Stimulated activated CD4-positive, alpha-beta T cell treated with anti-CD3 and anti-CD28 coated beads, TNF-alpha, amount 100 ng/mL, for 24 hours (primary cell): ENCODE measurements around the gene PRKN.
"Not testable (repeated sequence)": the region's sequence is repeated elsewhere in the genome, so short reads cannot be mapped to it uniquely, and the experiment has no call there.

Experiments
- DNase-seq, 3 experiments: peaks; one replicate each; pipeline ENCODE4 v3.0.0-alpha.2; 2020; ENCODE audit warnings: low read depth in 3 of 3

PRKN gene

DNA sequence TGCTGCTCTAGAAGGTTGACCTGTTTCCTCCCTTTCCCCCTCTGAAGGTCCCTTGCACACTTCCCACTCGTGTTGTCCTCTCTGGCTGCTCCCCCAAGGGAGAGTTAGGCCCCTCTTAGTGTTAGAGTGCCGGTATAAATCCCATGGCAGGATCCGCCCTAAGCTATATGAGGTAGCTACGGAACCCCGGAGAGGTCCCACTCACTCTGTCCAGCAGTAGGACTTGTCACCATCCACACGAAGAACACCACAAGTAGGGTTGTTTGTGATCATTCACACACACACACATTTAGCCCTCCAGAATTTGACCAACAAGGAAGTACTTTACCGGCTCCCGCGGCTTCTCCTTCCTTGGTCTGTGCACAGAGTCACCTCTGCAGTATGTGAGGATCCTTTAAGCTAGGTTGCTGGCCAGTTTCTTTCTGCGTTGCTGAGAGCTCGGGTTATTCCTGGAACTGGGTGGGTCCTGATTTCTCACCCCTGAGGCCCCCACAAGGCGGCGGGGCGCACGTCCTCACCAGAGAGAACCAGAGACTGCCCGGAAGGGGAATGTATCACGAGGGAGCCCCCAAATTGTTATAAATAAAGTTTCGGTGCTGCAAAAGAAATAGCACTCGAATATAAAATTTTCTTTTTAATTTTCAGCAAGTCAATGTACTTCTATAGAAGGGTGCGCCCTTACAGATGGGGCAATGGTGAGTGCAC lies 1412.9 kb downstream of the PRKN start:
- DNase-seq, result not testable (repeated sequence)

DNA sequence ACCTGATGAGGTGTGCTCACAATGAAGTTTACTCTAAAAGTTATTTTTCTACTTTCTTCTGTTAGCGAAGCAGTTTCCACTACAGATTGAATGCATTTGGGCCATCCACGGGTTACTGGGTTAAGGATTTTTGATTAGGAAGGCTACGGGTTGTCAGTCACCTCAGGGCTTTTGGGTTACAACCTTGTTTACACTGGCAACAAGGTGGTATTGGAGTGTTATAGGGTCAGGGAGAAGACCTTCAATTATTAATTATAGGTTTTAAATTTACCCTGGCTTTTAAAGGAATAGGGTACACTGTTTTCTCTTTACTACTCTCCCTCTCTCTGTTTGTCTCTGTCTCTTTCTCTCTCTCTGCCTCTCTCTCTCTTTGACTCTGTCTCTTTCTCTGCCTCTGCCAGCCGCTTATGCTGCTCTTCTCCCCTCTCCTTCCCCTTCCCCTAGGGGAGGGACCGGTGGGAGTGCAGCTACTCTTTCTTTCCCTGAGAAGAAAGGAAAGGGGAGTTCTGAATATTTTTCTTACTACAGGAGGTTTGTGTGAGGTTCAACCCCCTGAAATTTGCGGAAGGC lies 1413.5 kb downstream of the PRKN start:
- DNase-seq, result no peak

DNA sequence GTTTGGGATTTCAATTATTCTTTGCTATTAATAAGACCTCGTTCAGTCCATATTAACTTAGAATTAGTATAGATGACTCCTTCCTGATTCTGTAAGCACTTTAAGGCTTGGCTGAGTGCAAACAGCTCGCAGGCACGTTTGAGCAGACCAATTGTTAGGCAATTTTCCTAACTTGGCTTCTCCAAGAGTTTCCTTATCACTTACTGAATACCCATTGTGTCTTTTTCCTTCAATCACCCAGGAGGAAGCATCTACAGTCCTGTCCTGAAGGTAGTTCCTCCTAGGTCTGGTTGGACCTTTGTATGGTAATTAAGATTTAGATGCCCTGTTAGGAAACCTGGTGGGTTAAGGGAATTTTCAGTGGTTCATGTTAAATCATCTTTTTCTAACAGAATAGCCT lies 1414.1 kb downstream of the PRKN start:
- DNase-seq, result not testable (repeated sequence)

DNA sequence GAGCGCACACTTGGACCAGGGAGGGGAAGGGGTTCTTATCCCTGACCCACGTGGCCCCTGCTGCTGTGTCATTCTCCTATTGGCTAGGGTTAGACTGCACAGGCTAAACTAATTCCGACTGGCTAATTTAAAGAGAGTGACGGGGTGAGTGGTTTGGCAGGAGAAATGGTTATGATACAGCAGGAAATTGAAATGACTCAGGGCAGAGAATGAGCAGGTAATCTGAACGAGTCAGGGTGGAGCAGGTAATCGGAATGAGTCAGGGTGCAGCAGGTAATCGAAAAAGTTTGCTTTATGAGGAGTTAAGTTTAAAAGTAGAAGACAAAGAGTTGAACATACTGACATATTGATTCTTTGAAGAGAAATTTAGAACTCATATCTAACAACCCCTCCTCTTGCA lies 1417.8 kb downstream of the PRKN start:
- DNase-seq, result not testable (repeated sequence)

DNA sequence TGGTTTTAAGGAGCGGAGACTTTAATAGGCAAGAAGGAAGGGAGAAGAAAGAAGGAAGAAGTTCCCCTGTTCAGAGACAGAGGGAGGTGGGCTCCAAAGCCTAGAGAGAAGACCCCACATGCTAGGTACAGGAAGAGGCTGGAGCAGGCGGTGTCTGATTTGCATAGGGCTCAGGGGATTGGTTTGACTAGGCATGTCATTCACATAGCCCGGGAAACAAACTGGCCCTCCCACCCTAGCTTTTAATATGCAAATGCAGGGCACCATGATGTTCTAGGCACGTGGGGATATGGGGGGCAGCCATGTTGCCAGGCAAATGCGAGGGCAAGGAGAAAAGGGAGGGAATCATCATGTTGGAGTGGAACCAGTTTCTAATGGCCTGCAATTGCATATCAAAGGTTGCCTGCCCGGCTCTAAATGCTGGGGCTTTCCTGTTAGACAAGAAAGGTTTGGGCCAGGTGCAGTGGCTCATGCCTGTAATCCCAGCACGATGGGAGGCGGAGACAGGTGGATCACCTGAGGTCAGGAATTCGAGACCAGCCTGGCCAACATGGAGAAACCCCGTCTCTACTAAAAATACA lies 1419.4 kb downstream of the PRKN start:
- no peak for DNase-seq

DNA sequence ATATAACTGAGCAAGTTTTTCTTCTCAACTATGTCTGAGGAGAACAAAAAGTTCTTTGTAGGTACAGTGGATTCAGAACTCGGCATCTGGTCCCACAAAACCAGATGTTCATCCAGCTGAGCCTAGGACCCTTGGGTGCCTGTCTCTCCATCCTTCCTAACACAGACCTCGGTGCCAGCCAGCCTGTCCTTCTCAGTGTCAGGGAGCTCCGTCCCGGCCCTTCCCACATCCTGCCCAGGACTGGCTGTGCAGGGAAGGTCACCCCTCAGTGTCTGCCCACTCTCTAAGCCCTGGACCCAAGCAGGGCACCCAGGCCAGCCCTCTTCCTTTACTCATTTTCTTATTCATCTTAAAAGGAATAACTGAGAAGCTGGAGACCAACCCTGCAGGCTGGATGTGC lies 1421.7 kb downstream of the PRKN start:
- DNase-seq, result no peak

DNA sequence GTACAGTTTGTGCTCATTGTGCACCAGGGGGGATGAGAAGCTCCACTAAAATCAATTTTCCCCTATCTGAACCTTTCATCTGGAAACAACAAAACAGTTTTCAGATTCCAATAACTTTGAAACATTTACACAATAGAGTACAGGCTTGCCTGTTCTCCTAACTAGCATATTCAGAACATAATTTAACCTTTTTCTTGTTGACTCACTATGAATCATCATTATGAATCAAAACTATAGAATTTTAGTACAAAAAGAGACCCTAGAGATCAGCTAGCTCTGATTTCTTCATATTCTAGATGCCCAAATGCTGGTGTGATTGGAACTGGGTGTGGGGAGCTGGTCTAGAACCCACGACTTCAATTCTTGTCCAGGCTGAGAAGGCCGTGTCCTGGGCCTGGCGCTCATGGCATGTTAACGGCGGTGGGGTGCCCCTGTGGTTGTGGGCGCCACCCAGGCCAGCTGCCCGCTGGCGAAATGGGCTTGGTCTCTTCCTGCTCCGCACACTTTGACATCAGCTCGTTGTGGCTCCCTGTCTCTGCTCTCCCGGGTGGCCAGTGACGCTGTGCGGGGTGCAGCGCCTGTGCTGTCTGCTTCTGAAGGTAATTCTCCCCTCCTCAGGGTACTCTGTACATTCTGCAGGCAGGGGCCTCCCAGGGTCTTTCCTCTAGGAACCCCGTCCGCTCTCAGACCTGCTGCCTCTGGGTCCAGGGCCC lies 1423.8 kb downstream of the PRKN start:
- DNase-seq, result no peak

DNA sequence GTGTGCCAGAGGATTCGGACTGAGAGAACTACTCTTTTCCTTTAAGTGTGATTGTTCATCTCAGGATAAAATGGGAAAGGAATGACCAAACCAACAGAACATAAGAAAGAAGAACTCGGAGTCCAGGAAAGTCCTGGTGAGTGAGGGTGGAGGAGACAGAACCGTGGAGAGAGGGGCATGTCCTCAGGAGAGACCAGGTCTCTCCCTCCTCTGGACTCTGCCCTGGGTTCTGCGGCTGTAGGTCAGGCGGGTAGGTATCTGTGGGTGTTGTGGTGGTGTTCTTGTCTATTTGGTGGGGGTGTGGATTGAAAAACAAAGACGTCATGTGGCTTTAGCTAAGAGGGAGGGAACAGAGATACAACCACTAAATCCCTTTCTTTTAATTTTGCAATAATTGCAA lies 1424.6 kb downstream of the PRKN start:
- no peak for DNase-seq

DNA sequence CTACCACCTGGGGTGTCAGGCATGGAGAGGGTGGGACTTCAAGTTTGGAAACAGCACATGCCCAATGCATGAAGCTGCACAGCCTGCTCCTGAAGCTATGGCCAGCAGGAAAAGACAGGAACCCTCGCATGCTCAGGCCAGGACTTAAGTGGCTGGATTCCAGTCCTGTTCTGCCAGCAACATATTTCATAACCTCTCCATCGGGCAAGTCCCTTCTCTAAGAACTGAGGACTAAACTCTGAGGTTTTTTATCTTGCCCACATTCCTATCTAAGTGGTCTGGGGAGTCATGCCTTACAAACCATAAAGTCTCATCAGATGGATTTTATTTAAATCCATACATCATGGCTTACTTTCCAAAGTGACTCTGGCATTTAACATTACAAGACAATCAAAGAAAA lies 1426.2 kb downstream of the PRKN start:
- DNase-seq, result no peak

DNA sequence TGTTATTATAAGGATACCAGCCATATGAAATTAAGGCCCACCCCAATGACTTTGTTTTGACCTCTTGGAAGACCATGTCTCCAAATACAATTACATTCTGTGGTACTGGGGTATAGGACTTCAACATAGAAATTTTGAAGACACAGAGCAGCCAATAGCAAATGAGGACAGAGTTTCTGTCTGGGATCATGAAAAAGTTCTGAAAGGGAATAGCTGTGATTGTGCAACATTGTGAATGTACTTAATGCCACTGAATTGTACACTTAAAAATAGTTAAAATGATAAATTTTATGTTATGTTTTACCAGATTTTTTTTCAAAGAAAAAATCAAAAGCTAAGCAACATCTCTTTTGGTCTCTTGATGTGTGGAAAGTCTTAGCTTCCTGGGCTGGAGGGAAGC lies 1426.7 kb downstream of the PRKN start:
- DNase-seq, result no peak

DNA sequence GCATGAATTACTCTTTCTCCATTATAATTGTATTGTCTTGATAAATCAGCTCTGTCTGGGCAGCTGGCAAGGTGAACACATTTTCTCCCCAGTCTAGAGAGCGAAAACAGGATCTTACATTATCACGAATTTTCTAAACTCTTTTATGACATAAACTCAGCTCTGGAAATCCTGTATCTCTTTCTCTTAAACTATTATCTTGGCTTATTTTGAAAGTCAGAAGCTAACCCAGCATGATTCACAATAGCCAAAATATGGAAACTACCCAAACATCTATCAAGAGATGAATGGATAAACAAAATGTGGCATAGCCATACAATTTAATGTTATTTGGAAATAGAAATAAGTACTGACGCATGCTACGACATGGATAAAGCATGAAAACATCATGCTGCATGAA lies 1427.8 kb downstream of the PRKN start:
- no peak for DNase-seq
